PC-3 (cell line): ENCODE data around the gene ALG3.

Source experiments
- EZH2 ChIP-seq: fragments of 300-600 bp; sonication (generic); IDR thresholded peaks from one replicate; pipeline ENCODE4 v1.6.1; 2017; ENCODE audit warnings: antibody characterized with exemption, mild to moderate bottlenecking, low read length; ENCODE audit not compliant: unreplicated experiment
- EZH2phosphoT487 ChIP-seq: fragments of 300-600 bp; sonication (generic); IDR thresholded peaks from 2 replicates; pipeline ENCODE4 v1.6.1; 2018; ENCODE audit warnings: mild to moderate bottlenecking, antibody characterized with exemption, low read length, borderline replicate concordance
- TF ChIP-seq, protein P1 (sequence below): fragments of 300-600 bp; sonication (generic); conservative IDR thresholded peaks from 2 replicates; pipeline ENCODE4 v1.5.1; 2017; ENCODE audit warnings: antibody characterized with exemption, low read depth, mild to moderate bottlenecking, low read length

DNA sequence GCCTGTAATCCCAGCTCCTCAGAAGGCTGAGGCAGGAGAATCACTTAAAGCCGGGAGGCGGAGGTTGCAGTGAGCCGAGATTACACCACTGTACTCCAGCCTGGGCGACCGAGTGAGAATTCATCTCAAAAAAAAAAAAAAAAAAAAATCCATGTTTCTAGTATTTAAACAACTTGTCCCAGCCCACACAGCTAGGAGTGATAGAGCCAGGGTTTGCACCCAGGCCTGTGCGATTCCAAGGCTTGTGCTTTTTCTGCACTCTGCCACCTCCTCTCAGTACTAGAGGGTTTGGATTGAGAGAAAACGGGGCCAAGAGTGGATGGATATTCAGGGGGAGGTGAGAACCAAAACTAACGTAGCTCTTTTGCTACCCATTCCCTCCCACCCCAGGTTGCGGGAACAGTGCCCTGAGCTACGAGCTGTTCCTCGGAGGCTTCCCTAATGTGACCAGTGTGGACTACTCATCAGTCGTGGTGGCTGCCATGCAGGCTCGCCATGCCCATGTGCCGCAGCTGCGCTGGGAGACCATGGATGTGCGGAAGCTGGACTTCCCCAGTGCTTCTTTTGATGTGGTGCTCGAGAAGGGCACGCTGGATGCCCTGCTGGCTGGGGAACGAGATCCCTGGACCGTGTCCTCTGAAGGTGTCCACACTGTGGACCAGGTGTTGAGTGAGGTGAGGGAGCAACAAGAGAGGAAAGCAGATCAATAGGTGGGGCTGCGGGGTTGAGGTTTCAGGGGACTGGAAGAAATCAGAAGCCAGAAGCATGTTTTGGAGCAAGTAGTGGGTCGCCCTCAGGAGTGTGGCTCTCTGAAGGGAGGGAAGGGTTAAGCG is 8.5 kb upstream of the ALG3 start:
- TF ChIP-seq EZH2 (no peak), EZH2phosphoT487 (no peak)
- TF ChIP-seq, protein P1, sequence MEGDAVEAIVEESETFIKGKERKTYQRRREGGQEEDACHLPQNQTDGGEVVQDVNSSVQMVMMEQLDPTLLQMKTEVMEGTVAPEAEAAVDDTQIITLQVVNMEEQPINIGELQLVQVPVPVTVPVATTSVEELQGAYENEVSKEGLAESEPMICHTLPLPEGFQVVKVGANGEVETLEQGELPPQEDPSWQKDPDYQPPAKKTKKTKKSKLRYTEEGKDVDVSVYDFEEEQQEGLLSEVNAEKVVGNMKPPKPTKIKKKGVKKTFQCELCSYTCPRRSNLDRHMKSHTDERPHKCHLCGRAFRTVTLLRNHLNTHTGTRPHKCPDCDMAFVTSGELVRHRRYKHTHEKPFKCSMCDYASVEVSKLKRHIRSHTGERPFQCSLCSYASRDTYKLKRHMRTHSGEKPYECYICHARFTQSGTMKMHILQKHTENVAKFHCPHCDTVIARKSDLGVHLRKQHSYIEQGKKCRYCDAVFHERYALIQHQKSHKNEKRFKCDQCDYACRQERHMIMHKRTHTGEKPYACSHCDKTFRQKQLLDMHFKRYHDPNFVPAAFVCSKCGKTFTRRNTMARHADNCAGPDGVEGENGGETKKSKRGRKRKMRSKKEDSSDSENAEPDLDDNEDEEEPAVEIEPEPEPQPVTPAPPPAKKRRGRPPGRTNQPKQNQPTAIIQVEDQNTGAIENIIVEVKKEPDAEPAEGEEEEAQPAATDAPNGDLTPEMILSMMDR, result no peak
